HG03095 (cell line): ENCODE data around the gene COL7A1.
"Not testable (repeated sequence)": the region's sequence is repeated elsewhere in the genome, so short reads cannot be mapped to it uniquely, and the experiment has no call there.

ENCODE experiments used
- ATAC-seq: cut with Tn5 transposase; IDR thresholded peaks from one replicate; pipeline ENCODE4 v1.9.1; 2021; ENCODE audit warnings: moderate library complexity; ENCODE audit not compliant: unreplicated experiment

The COL7A1 gene

DNA sequence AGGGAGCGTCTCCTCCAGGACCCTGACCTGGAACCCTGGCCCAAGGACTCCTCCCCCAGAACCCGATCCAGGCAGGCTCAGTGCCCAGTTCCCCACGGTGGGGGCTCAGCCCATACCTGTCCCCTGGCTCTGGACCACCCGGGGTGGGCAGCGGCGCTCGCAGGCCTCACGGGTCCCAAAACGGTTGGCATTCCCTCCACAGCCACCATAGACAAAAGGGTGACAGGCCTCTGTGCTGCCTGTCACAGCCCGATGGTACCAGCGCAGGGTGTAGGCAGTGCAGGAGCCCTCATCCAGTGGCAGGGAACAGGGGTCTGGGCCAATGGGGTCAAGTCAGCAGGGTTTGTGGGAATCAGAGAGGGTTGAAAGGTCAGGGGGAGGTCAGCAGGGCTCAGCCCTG, 30.5 kb downstream of the COL7A1 start:
- ATAC-seq, result no peak

DNA sequence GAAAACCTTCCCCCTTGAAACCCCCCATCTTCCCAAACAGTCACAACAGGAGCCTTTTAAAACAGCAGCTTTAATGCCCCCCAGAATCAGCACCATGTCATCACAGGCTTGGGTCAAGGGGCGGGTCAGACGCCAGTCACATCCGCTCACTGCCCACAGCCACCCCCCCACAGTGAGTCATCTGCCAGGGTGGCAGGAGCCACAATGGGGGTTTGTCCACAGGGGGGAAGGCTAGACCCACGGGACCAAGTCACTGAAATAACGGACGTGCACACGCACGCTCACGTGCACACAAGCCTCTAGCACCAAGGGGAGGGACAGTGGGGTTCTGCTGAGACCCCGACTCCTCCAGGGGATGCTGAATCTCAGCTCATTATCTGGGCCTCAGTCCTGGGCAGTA, 31.1 kb downstream of the COL7A1 start:
- no peak for ATAC-seq

DNA sequence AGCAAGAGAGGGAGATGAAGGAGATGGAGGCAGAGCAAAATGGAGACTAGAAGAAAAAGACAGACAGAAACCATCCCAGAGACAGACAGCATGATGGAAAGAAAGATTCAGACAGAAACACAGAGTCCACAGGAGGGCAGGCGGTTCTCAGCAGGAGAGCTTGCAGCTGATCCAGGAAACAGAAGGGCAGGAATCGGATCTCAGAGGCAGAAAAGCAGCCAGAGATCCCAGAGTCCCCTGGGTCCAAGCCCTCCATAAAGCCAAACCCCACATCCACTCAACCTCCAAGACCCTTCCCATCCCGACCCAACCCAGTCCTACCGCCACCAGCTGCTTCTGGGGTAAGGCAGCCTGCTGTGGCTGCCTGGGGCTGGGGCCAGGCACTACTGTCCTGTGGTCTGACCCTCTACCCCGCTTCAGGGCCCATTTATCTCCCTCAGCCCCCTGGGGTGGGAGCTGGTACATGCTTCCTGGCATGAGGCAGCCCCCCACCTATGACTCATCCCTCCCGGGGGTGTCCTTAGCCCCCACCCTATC, 31.7 kb downstream of the COL7A1 start, which contains the start of gene UCN2:
Gene UCN2 (minus strand): TSS at position 400 of the 537 bp plus-strand sequence. CDS start 657 bp downstream, outside the sequence.
- no peak for ATAC-seq

DNA sequence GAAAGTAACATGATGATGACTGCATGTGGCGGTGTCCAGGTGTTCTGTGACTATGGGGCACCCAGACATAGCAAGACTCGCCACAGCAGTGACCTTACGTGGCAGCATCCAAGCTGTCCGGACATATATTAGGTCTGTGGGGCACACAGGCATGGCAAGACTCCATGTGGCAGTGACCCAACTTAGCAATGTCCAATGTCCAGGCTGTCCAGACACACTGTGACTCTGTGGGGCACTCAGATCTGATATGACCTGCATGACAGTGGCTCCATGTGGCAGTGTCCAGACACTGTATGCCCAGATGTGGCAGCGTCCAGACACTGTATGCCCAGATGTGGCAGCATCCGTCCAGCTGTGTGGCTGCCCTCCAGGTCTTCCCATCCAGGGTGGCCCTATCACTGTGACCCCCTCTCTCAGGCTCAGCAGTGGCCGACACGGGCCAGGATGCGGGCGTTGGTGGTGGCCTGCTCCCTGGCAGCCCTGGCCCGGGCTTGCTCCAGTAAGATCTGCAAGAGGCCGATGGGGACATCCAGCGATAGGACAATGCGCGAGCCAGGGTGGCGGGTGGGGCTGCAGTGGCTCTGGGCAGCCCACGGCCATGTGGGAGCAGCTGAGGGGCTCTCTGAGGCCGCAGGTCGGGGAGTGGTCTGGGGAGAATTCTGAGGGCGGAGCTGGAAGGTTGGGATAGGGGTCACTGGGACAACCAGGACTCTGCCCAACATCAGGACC, 32.6 kb downstream of the COL7A1 start:
- no peak for ATAC-seq

DNA sequence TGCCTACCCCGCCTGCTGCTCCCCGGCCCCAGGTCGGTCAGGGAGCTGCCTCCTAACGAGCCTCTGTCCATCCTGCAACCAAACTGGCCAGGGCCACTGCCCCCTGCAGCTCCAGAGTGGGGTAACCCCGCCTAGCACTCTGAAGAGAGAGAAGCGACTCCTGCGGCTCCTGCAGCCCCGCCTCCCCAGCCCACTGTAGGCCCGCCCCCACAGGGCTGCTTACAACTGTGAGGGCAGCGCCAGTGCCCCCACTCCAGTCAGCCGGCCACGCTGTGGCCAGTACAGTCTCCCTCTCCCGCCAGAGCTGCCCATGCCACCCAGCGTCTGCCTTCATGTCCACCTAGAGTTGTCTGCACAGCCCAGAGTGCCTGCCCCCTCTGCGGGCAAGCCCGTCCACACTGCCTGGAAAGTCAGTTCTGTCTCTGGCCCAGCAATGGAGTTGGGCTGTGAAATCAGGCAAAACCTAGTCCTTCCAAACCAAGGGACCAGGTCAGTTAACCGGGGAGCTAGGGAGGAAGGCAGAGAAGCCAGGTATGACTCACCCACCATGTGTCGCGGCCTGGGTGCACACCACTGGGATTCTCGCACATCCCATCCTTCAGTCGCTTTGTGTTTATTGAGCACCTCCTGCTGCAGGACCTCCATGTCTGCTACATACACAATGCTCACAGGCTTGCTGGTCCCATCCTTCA, 33.9 kb downstream of the COL7A1 start:
- no peak for ATAC-seq

DNA sequence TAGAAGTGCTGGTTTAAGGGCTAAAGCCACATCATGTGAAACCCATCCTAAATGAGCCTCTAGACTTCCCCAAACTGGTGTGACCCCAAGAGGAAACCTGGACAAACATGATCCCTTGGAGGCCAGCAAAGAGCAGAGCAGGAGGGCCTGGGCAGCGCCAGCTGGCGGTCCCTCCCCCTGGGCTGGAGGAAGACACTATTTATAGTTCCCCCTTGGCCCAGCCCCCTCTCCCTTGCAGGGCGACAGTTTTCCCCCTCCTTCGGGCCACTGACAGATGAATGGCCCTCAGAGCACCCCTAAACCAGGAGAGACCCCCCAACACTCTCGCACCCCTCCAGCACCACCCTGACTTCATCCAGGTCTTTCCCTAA, 34.5 kb downstream of the COL7A1 start:
- no peak for ATAC-seq

DNA sequence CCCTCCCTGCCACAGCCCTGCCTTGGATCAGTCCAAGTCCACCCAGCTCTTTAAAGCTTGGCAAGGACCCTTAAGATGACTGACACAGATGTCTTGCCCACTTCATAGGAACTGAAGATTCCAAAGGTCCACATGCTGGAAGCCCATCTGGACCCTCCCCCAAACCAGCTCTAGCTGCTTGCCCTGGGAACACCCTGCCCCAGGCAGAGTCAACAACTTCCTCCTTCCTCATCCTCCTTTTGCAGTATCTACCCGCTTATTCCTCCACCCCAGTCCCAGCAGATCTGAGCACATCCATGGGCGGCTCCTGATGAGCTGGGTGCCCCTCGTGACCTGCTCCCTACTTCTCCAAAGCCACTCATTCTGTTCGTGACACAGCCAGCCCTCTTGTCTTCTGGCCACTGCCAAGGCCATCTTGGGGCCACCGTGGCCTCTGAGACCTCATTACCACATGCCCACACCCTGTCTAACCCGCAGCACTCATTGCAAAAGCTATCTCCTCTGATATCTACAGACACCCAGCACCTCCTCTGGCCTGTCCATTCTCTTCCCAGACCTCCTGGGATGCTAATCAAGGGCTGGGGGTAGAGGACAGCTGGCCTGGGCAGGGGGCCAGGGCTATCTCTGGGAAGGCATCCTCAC, 36.5 kb downstream of the COL7A1 start:
- ATAC-seq, result no peak

DNA sequence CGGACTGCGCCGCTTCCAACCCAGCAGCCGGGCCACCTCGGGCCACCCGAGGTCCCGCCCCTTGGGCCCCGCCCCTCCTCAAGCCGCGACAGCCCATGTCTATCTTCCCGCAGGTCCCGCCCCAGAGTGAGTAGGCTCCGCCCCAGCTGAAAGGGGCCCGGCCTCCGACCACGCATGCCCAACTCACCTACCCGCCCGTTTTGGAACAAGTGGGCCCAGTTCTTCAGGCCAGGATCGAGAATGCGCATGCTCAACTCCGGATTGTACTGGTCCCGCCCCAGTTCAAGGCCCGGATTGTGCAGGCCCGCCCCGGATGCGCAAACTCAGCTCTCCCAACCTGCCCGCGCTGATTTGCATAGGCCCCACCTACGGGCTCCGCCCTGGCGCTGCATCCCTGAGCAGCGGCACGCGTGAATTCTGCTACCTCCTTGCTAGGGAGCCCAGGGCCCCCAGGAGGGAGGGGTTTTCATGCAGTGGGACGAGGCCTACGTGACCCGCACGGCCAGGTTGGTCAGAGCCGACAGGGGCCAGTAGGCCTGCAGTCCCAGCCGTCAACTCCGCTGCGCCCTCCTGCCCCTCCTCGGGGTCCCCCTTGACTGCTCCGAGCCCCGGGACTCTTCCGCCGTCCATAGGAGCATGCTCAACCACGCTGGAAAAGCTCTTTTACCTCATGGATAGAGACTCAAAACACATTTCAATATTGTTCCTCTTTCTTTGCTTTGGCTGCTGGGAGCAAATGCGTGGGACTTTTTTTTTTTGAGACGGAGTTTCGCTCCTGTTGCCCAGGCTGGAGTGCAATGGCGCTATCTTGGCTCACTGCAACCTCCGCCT, 38.1 kb downstream of the COL7A1 start, which contains the start of gene PFKFB4:
Gene PFKFB4 (minus strand): TSS at position 8 of the 831 bp plus-strand sequence. CDS start 26 bp downstream, outside the sequence.
- ATAC-seq, result peak; percentile 78

DNA sequence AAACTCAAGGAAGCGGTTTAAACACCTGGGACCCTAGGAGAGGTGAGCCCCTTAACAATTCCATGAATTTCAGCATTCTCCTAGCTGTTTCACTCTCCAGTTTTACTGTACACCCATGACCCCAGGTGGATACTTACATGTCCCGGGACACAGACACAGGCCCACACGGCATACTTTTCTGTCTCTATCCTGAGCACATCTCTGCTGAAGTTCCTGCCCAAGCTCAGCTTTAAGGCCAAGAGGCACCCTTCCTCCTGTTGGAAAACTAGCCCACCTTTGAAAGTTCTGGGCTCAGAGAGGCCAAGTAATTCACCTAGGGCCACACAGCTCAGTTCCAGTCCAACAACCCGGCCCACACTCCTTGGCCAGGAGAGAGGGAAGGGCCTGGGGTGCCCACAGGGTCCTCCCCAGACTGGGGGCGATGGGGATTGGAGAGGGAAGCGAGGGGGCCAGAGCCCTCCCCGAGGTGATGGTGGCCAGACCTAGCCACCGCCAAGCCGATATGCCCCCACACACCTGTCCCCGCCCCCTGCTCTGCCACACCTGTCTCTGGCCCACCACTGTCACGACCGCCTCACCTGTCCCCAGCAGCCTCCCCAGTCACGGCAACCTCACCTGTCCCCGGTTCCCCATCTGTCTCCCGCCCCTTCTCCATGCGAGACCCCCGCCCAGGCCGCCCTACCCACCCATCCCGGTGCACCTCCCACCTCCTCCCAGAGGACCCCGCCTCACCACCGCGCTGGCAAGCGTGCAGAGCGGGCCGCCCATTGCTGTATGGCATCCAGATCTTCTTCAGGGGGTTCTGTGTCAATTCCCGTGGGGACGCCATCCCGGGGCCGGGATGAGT, 39.0 kb downstream of the COL7A1 start:
- no peak for ATAC-seq

DNA sequence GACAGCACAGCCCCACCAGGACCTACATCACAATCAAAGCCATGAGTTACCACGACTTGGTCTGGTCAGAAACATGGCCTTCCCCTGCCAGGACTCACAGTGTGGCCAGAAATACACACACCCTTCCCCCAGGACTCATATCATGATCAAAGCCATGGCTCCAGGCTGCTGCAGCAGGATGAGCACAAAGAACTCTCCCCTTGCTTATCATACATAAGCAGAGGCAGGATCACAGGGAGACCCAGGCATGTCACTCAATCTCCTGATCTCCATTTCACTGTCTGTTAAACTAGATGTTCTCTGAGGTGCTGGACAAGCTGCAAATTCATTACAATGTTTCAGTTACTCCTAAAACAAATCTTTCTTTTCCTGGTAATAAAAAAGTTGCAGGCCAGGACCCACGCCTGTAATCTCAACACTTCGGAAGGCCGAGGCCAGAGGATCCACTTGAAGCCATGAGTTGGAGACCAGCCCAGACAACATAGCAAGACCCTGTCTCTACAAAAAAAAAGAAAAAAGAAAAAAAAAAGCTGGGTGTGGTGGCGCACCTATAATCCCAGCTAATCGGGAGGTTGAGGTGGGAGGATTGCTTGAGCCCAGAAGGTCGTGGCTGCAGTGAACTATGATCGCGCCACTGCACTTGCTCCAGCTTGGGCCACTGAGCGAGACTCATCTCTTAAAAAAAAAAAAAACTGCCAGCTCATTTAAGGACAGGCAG, 39.7 kb downstream of the COL7A1 start:
- ATAC-seq, result no peak

DNA sequence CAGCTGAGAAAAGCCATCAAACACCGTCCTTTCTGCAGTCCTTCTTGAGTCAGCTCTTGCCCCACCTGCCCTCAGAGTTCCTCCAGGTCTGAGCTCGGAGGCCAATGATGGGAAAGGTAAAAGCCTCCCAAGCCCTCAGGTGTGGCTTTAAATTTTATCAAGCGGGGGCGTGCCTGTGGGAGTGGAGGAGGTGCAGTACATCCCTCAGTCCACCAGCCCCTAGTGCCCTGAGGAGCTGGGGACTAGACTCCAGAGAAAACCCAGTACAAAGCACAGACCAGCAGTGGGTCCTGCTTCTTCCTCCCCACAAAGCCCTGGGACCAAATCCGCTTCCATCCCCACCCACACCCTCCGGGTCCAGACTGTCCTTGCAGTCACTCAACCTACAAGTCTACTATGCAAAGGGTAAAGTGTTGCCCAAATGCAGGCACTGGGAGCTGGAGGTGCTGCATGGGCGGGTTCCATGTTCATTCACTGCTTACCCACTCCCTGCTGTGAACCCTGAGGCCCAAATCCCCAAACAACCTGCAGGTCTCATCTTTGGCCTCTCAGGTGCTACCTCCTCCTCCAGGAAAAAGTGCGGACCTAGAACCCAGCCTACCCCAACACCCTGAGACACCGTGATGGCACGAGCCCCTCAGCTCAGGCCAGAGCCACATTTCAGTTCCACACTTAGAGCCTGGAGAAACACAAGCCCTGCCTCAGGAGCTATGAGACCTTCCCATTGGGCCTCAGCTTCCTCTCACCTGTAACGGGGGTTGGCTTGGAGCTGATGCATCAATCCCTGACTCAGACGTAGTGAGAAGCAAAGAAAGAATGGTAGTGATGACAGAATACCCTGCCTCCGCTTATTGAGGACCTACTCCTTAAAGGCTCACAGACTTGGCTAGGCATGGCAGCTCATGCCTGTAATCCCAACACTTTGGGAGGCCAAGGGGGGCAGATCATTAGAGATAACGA, 41.0 kb downstream of the COL7A1 start:
- ATAC-seq, result no peak

DNA sequence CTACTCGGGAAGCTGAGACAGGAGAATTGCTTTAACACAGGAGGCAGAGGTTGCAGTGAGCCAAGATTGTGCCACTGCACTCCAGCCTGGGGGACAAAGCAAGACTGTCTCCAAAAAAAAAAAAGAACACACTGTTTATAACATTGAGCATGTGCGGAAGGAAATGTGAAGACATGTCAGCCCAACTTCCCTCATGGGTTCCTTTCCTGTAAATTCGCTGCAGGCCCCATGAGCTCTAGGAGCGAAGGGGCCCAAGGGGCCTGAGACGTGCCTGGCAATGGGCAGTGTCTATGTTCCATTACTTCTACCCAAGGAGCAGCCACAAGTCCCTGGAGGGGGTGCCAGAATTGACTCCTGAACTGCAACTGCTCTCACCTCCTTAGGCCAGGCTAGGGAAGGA, 41.8 kb downstream of the COL7A1 start:
- ATAC-seq, result no peak

DNA sequence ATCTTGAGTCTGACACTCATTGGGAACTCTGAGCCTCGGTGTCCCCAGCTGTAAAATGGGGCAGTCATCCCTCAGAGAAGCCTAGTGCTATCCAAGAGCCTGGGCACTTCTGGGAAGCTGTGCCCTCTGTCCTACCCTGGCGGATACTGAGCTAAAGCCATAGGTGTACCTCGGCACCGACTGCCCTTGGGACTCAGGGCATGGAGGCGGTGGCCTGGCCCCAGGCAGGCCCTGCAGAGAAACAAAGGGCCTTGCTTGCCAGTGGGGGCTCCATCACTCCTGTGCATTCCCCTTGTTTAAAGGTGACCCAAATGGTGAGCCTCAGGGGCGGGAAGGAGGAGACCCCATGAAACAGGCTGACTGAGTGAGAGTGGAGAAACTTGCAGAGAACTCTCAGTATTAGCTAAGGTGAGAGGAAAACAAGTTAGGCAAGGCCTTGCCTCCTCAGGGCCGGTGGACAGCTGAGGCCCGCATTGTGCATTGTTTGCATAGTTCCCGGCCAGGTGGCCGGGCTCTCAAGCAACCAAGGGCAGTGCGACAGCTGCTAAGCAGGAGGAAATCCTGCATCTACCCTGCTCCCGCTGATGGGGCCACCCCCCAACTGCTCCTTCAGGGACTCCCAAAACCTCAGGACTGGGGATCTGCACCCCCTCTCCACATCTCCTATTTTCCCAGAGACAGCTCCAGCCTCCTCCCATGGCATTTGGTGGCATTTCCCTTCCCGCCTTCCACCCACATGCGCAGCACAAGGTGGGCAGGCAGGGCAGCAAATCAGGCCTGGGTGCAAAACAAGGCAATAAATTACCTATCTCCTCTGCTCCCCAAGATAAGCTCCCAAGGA, 42.8 kb downstream of the COL7A1 start:
- ATAC-seq, result no peak

DNA sequence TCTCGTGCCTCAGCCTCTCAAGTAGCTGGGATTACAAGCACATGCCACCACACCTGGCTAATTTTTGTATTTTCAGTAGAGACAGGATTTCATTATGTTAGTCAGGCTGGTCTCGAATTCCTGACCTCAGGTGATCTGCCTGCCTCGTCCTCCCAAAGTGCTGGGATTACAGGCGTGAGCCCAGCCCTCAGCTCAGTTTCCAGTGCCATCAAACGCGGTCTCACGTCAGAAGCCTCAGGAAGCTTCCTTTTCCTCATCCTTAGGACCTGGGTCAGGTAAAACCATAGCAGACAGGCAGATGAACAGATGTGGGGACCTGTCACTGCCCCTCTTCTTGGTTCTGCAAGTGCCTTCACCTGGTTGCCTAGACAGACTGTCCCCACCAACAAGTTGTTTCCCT, 43.5 kb downstream of the COL7A1 start:
- ATAC-seq, result not testable (repeated sequence)

DNA sequence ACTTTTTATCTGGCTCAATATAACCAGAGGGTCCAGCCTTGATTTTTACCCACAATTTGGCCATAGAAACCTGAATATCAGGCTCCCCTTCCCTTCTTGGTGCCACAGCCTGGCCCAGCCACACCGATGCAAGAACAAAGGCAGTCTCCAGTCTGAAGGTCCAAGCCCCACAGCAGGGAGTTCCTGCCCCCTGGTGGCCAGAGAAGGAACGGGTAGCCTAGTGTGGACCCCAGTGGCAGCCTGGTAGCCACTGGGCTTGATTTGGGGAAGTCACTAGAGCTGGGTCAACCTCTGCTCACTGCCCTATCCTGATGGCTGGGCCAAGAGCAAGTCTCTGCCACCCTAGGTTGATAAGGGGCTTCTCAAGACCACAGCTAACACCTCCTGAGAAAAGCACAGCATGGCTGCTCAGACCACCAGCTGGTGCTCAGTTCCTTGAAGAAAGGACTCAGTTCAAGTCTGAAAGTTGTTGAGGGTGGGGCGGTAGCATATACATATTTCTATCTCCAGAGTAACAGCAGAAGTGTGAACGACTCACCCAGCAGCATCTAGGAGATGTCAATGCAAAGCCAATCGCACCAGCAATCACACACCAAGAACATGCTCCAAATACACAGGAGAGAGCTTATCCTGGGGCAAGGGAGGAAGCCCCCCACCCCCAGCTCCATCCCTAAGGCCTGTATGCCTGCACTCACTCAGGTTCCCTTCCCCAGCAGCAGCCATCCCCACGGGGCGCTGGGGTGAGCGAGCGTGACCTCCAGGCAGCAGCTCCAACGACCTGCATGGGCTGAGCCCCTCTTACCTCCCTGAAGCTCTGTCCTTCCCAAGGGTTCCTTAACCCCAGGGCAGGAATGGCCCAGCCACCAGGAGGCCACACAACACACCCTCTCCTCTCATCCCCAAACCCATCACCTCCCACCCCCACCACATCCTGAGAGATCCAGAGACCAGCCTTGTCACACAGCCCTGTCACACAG, 46.1 kb downstream of the COL7A1 start:
- ATAC-seq, result no peak

DNA sequence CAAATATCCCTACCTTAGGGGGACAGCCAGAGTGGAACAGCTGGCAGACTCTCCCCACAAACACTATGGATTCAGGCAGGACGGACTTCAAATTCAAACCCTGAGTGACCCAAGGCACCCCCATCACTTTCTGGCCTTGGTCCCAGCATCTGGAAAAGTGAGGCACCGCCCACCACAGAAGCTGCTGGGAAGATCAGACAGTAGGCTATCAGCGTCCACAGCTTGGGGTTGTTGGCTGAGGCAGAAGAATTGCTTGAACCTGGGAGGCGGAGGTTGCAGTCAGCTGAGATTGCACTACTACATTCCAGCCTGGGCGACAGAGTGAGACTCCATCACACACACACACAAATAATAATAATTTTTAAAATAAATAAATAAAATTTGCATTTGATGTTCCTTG, 47.0 kb downstream of the COL7A1 start:
- no peak for ATAC-seq
